ENCODE measurements around the gene GAPDHS.

DNA sequence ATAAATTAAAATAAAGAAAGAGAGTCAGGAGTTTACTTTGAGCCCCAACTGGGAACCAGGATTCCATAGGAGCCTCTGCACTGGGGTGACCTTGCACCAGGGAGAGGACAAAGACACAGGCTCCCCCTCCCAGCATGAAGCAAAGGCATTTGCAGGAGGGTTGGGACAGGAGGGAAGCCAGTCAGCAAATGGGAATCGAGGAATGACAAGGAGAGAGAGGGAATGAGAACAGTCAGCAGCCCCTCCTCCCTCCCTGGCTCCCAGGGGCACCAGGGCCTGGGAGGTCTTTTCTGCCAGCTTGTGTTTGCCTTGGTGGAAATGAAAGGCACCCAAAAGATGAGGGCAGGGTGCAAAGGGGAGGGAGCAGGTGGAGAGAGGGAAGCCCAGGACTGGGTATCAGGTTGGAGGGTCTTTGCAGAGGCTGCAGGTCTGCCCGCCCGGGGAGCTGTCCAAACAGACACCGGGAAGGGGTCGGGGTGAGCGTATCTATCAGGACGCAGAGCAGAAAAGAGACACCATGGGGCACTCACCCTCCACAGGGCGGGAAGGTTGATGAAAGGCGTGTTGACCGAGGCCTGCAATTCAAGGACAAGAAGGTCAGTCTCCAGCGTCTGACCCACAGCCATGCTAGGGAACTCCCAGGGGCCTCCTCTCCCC, 8.9 kb upstream of the GAPDHS start:
- TF ChIP-seq, protein P1, sequence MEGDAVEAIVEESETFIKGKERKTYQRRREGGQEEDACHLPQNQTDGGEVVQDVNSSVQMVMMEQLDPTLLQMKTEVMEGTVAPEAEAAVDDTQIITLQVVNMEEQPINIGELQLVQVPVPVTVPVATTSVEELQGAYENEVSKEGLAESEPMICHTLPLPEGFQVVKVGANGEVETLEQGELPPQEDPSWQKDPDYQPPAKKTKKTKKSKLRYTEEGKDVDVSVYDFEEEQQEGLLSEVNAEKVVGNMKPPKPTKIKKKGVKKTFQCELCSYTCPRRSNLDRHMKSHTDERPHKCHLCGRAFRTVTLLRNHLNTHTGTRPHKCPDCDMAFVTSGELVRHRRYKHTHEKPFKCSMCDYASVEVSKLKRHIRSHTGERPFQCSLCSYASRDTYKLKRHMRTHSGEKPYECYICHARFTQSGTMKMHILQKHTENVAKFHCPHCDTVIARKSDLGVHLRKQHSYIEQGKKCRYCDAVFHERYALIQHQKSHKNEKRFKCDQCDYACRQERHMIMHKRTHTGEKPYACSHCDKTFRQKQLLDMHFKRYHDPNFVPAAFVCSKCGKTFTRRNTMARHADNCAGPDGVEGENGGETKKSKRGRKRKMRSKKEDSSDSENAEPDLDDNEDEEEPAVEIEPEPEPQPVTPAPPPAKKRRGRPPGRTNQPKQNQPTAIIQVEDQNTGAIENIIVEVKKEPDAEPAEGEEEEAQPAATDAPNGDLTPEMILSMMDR (IDR thresholded peaks at IDR 0.05): no peak
- no peak for TF ChIP-seq EZH2 (IDR thresholded peaks at IDR 0.05; ENCODE audit: borderline replicate concordance, insufficient read depth, low read depth, low read length, poor library complexity, severe bottlenecking)

All from B cell (primary cell).